ENCODE data around the gene ZNF630. TPM values are rescaled to one million over a fixed set of nuclear protein-coding genes. Genes with fewer than 3 reads are reported as not detected.

The ZNF630 gene
- total RNA-seq, 1 experiment from 2014 or later, result not detected

Other genes with a start within 250 kb of the ZNF630 start
- 7.1 and 8.5 TPM in 2 replicates for gene ZNF81, start 234.7 kb downstream of the ZNF630 start, total RNA-seq (2014; rRNA removed; shearing (Covaris generic))
- gene ZNF182, start 67.7 kb downstream of the ZNF630 start, total RNA-seq (2014; rRNA removed; shearing (Covaris generic)), result 3.9 and 5.2 TPM in 2 replicates
- gene SPACA5, start 64.7 kb downstream of the ZNF630 start, total RNA-seq (2014; rRNA removed; shearing (Covaris generic)), result not detected in 2 replicates
- not detected in 2 replicates for gene SPACA5B, start 59.0 kb upstream of the ZNF630 start, total RNA-seq (2014; rRNA removed; shearing (Covaris generic))
- not detected in 2 replicates for gene SSX5, start 125.2 kb upstream of the ZNF630 start, total RNA-seq (2014; rRNA removed; shearing (Covaris generic))
- gene SSX1, start 183.8 kb upstream of the ZNF630 start, total RNA-seq (2014; rRNA removed; shearing (Covaris generic)), result 0.93 and 1.0 TPM in 2 replicates

Data from SK-MEL-5 (cell line).